ENCODE data around the gene MAPK1.

Gene MAPK1

DNA sequence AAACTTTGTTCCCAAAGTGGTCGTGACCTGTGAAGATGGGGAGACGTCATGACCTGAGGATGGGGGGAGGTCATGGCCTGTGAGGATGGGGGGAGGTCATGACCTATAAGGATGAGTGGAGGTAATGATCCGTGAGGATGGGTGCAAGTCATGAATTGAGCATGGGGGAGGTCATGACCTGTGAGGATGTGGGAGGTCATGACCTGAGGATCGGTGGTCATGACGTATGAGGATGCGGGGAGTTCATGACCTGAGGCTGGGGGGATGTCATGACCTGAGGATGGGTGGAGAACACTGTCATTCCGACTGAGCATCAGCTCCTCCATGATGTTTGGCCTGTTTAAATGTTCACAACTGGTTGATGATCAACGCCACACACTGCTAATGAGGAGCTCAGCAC is 157.8 kb downstream of the MAPK1 start:
- no peak for DNase-seq (ENCODE audit: low read depth)
- no peak overlapping the region for H3K4me3 ChIP-seq (replicated peaks; ENCODE audit: low read depth, low read length)
- TF ChIP-seq, protein P1, sequence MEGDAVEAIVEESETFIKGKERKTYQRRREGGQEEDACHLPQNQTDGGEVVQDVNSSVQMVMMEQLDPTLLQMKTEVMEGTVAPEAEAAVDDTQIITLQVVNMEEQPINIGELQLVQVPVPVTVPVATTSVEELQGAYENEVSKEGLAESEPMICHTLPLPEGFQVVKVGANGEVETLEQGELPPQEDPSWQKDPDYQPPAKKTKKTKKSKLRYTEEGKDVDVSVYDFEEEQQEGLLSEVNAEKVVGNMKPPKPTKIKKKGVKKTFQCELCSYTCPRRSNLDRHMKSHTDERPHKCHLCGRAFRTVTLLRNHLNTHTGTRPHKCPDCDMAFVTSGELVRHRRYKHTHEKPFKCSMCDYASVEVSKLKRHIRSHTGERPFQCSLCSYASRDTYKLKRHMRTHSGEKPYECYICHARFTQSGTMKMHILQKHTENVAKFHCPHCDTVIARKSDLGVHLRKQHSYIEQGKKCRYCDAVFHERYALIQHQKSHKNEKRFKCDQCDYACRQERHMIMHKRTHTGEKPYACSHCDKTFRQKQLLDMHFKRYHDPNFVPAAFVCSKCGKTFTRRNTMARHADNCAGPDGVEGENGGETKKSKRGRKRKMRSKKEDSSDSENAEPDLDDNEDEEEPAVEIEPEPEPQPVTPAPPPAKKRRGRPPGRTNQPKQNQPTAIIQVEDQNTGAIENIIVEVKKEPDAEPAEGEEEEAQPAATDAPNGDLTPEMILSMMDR (IDR thresholded peaks at IDR 0.05; ENCODE audit: low read length, missing control alignments): no peak

DNA sequence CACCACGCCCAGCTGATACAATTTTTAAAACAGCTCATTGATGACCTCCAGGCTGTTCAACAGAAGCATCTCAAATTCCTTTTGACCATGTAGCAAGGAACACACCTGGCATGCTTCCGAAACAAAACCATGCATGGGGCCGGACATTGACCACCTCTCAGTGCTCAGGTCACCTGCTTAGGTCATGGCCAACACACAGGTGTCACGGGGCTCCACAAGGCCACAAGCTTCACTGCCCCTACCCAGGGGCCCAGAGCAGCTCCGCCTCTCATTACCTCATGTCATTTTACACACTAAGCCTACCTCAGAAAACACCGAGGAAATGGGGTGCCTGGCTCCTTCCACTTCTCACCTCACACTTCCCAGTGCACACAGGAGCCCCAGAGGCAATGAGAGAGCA is 158.5 kb downstream of the MAPK1 start:
- no peak for DNase-seq (ENCODE audit: low read depth)
- no peak overlapping the region for H3K4me3 ChIP-seq (replicated peaks; ENCODE audit: low read depth, low read length)
- TF ChIP-seq, protein P1 (IDR thresholded peaks at IDR 0.05; ENCODE audit: low read length, missing control alignments): no peak

DNA sequence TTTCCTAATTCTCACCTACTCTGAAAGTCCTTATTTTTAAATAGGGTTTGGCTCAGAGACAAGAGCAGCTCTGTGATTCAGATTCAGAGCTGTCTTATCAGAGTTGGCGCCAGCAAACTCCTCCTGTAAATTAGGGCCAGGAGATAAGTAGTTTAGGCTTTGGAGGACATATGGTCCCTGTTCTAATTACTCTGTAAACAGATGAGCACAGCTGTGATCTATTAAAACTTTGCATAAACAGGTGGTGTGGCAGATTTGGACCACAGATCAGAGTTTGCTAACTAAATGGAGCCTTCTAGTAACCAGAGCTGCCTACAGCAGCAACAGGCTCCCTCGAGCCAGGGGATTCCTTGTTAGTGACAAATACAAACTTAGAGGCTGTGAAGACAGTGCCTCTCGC is 159.8 kb downstream of the MAPK1 start:
- no peak overlapping the region for H3K4me3 ChIP-seq (replicated peaks; ENCODE audit: low read depth, low read length)
- TF ChIP-seq, protein P1 (IDR thresholded peaks at IDR 0.05; ENCODE audit: low read length, missing control alignments): no peak
- DNase-seq (ENCODE audit: low read depth): no peak
